Measurements from ENCODE around the gene TRAF4. TPM values are rescaled to one million over a fixed set of nuclear protein-coding genes. Genes with fewer than 3 reads are reported as not detected.

The TRAF4 gene, protein sequence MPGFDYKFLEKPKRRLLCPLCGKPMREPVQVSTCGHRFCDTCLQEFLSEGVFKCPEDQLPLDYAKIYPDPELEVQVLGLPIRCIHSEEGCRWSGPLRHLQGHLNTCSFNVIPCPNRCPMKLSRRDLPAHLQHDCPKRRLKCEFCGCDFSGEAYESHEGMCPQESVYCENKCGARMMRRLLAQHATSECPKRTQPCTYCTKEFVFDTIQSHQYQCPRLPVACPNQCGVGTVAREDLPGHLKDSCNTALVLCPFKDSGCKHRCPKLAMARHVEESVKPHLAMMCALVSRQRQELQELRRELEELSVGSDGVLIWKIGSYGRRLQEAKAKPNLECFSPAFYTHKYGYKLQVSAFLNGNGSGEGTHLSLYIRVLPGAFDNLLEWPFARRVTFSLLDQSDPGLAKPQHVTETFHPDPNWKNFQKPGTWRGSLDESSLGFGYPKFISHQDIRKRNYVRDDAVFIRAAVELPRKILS
- total RNA-seq, result 28.8 and 31.6 TPM in 2 replicates

DNA sequence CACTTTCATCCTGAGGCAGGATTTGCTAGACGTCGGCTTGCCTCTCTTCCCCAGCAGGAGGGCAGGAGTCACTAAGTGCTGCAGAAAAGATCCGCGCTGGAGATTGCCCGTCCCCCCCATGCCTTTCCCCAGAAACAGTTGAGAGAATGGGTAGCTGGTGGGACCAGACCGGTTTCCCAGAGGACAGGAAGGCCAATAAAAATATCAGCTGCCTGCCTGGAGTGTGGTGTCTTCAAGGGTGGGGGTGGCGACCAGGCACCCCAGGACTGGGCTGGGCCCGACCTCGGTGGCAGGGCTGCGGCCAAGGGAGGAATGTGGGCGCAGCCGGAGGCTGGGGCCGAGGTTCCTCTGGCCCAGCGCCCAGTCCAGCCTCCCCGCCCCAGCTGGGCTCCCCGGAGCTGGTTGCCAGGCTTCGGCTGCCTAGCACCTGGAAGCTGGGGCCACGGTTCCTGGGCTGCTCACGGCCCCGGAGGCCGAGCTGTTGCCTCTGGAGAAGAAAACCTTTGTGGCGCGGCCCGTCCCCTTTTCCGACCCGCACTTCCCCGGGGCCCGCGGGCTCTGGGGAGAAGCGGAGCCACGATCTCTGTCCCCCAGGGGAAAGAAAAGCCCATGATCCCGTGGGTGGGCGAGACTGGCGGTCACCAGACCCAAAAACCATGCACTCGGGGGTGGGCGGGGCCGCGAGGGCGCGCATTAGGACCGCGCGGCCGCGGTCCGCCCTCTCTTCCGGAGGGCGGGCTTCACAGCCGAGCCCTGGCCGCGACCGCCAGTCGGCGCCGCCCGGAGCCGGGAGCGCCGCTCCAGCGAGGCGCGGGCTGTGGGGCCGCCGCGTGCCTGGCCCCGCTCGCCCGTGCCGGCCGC is at the start of gene TRAF4:
Gene TRAF4 (plus strand): TSS at position 769 of the 861 bp plus-strand sequence. CDS start 102 bp downstream, outside the sequence.

GRCh38 chr17:28711723-28712031 is 32.1 kb upstream of the TRAF4 start, which contains the start of gene PROCA1:
TSS of gene PROCA1 (minus strand) at chr17:28711888. CDS start at chr17:28711660, 228 bp downstream.

GRCh38 chr17:28717578-28718332 is 26.1 kb upstream of the TRAF4 start, which contains the start of gene RAB34:
TSS of gene RAB34 (minus strand) at chr17:28717868. CDS start at chr17:28717266, 602 bp downstream.

DNA sequence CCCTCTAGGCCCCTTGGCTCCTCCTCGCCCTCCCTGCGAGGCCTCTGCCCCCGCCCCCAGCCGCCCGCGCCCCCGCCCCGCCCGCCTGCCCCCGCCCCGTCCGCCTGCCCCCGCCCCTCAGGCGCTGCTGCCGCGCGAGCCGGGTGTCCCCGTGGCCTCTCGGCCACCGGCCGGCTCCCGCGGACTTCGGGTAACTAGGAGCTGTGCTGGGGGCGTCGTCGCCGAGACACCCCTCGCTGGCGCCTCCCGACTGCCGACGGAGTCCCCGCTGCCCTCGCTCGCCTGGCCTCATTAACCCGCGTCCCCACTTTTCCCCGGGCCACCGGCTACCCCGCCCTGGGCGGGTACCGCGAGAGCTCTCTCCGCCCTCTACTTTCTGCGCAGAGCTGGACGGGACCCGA is 17.6 kb upstream of the TRAF4 start, which contains the start of gene TLCD1:
Gene TLCD1 (minus strand): TSS at position 8 of the 401 bp plus-strand sequence. CDS start 136 bp downstream, outside the sequence.

DNA sequence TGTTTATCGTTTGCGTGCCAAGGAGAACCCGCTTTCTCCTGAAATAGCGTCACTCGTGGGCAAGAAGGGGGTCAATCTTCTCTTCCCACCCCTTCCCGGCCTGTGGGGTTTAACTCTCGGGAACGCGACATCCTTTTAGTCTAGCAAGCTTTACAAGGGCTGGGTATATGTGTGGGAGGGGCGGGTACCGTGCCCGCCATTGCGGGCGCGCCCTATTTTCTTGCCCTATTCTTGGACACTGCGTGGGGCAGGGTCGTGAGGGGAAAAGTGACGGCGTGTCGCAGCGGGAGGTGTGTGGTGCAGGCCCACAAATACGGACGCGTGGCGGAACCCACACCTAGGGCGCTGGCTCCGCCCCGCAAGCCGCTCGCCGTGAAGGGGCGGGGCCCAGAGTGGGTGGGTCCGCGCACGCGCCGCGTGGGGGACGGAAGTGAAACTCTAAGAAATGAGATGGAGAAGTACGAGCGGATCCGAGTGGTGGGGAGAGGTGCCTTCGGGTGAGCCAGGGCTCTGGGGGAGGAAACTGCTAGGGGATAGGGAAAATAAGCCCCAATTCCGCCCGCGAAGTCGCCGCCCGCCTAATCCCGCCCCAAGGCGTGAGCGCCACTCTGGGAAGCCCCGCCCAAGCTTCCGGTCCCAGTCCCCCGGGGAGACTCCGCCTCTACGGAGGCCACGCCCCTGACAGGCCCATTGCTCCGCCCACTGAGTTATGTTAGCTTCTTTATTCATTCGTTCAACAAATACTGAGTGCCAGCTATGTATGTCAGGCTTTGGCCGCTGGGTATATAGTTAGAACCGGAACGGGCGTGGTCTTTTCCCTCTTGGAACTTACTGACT is 15.2 kb upstream of the TRAF4 start, which contains the start of gene NEK8:
Gene NEK8 (plus strand): TSS at position 425 of the 837 bp plus-strand sequence. CDS start 26 bp downstream, at position 451.

Other genes with a start within 250 kb of the TRAF4 start
- gene FOXN1, start 237.7 kb upstream of the TRAF4 start, total RNA-seq, result not detected in 2 replicates
- gene UNC119, start 191.4 kb upstream of the TRAF4 start, total RNA-seq, result 14.4 and 28.1 TPM in 2 replicates
- gene PIGS, start 172.5 kb upstream of the TRAF4 start, total RNA-seq, result 31.7 and 72.4 TPM in 2 replicates
- gene ALDOC, start 167.1 kb upstream of the TRAF4 start, total RNA-seq, result 19.6 and 25.0 TPM in 2 replicates
- 24.1 and 30.4 TPM in 2 replicates for gene SPAG5, start 145.0 kb upstream of the TRAF4 start, total RNA-seq
- 3.7 and 9.4 TPM in 2 replicates for gene RSKR, start 129.8 kb upstream of the TRAF4 start, total RNA-seq
- gene BLTP2, start 98.9 kb upstream of the TRAF4 start, total RNA-seq, result 145 and 212 TPM in 2 replicates
- gene SDF2, start 82.1 kb upstream of the TRAF4 start, total RNA-seq, result 62.8 and 78.0 TPM in 2 replicates
- 29.0 and 82.1 TPM in 2 replicates for gene SUPT6H, start 81.8 kb upstream of the TRAF4 start, total RNA-seq
- gene PROCA1, start 32.1 kb upstream of the TRAF4 start, total RNA-seq, result 0.57 and 1.1 TPM in 2 replicates
- 8.9 and 18.1 TPM in 2 replicates for gene RAB34, start 26.1 kb upstream of the TRAF4 start, total RNA-seq
- gene RPL23A, start 24.0 kb upstream of the TRAF4 start, total RNA-seq, result 621 and 681 TPM in 2 replicates
- gene TLCD1, start 17.8 kb upstream of the TRAF4 start, total RNA-seq, result 0.63 and 1.3 TPM in 2 replicates
- 0.81 and 2.3 TPM in 2 replicates for gene NEK8, start 15.2 kb upstream of the TRAF4 start, total RNA-seq
- gene FAM222B, start 98.8 kb downstream of the TRAF4 start, total RNA-seq, result 2.9 and 13.6 TPM in 2 replicates
- 16.4 and 32.5 TPM in 2 replicates for gene ERAL1, start 111.0 kb downstream of the TRAF4 start, total RNA-seq
- gene FLOT2, start 153.7 kb downstream of the TRAF4 start, total RNA-seq, result 96.7 and 191 TPM in 2 replicates
- gene DHRS13, start 159.1 kb downstream of the TRAF4 start, total RNA-seq, result 7.4 and 12.3 TPM in 2 replicates
- 5.3 and 22.2 TPM in 2 replicates for gene PHF12, start 207.5 kb downstream of the TRAF4 start, total RNA-seq